K562 (cell line): ENCODE results near the gene ZC3H12C.

ENCODE experiments used
- BHLHE40 ChIP-seq: IDR thresholded peaks from 2 replicates; pipeline ENCODE4 v1.6.1; 2011; ENCODE audit warnings: low read length, improper control_type of control experiment
- COPS2 ChIP-seq: fragments of 450-650 bp; conservative IDR thresholded peaks from 2 replicates; pipeline ENCODE4 v1.6.1; 2016; ENCODE audit warnings: mild to moderate bottlenecking, moderate library complexity
- CTCF ChIP-seq, 3 experiments: IDR thresholded peaks in 2 of 3; conservative IDR thresholded peaks in 1 of 3; 2 replicates each; pipeline ENCODE4 v1.5.1; 2011 to 2012; ENCODE audit warnings: low read length in 3 of 3, mild to moderate bottlenecking in 3 of 3, control low read depth in 2 of 3, improper control_type of control experiment in 1 of 3, inconsistent platforms in 1 of 3, low read depth in 1 of 3, mixed read lengths in 1 of 3, moderate library complexity in 1 of 3; ENCODE audit not compliant: insufficient read depth in 2 of 3
- EP300 ChIP-seq: IDR thresholded peaks from 2 replicates; pipeline ENCODE4 v1.6.1; 2012; ENCODE audit warnings: low read length, improper control_type of control experiment
- ETV6 ChIP-seq, 3 experiments: fragments of 150-350 bp in 1 of 3; sonication (generic) in 1 of 3; formaldehyde crosslinking in 1 of 3; IDR thresholded peaks; 2 replicates each; pipeline versions ENCODE4 v1.6.1 to v1.8.0; 2014 to 2022; ENCODE audit warnings: borderline replicate concordance in 2 of 3, low read depth in 2 of 3, antibody characterized with exemption in 1 of 3, low read length in 1 of 3, mild to moderate bottlenecking in 1 of 3, missing genetic modification reagents in 1 of 3
- MXI1 ChIP-seq: IDR thresholded peaks from 2 replicates; pipeline ENCODE4 v1.6.1; 2011; ENCODE audit warnings: low read depth, mild to moderate bottlenecking, improper control_type of control experiment, low read length
- MYBL2 ChIP-seq, 2 experiments: fragments of 450-650 bp in 1 of 2; sonication (generic) in 1 of 2; formaldehyde crosslinking in 1 of 2; IDR thresholded peaks; 2 replicates each; pipeline versions ENCODE4 v1.6.1 to v1.8.1; 2017 to 2022; ENCODE audit warnings: borderline replicate concordance in 1 of 2, inconsistent platforms in 1 of 2, low read depth in 1 of 2, mild to moderate bottlenecking in 1 of 2, missing genetic modification reagents in 1 of 2, moderate library complexity in 1 of 2
- NELFE ChIP-seq: IDR thresholded peaks from 2 replicates; pipeline ENCODE4 v1.6.1; 2011; ENCODE audit warnings: mild to moderate bottlenecking; ENCODE audit not compliant: insufficient read depth, insufficient read length
- OTX1 ChIP-seq: fragments of 450-650 bp; formaldehyde crosslinking; IDR thresholded peaks from 2 replicates; pipeline ENCODE4 v1.4.0; 2022; ENCODE audit warnings: mild to moderate bottlenecking
- POLR2A ChIP-seq: fragments of 450-650 bp; conservative IDR thresholded peaks from 2 replicates; pipeline ENCODE4 v1.6.1; 2016
- SRSF9 ChIP-seq: fragments of 200-400 bp; formaldehyde crosslinking; IDR thresholded peaks from 2 replicates; pipeline ENCODE4 v1.6.1; 2017; ENCODE audit warnings: low read depth, low read length, borderline replicate concordance
- ZSCAN29 ChIP-seq: fragments of 450-650 bp; IDR thresholded peaks from 2 replicates; pipeline ENCODE4 v1.6.1; 2017

GRCh38 chr11:110182886-110183285, 89.7 kb downstream of the ZC3H12C start:
- no peak for TF ChIP-seq MXI1
- no peak for TF ChIP-seq OTX1 (CRISPR knock-in tag)
- no peak for TF ChIP-seq CTCF (IDR thresholded peaks at IDR 0.05 in 2 of 3, conservative IDR thresholded peaks at IDR 0.05 in 1 of 3; ENCODE audit: insufficient read depth in 2 of 3, low read depth in 1 of 3, low read length in 3 of 3)
- TF ChIP-seq COPS2, result no peak
- no peak for TF ChIP-seq SRSF9
- no peak for TF ChIP-seq ETV6 (IDR thresholded peaks at IDR 0.05; ENCODE audit: borderline replicate concordance in 1 of 2, low read depth in 2 of 2, low read length in 1 of 2)
- no peak for TF ChIP-seq ETV6 (CRISPR knock-in tag; IDR thresholded peaks at IDR 0.05; ENCODE audit: borderline replicate concordance)
- no peak for TF ChIP-seq MYBL2 (IDR thresholded peaks at IDR 0.05; ENCODE audit: low read depth)
- no peak for TF ChIP-seq MYBL2 (CRISPR knock-in tag; IDR thresholded peaks at IDR 0.05; ENCODE audit: borderline replicate concordance)
- no peak for TF ChIP-seq EP300
- TF ChIP-seq ZSCAN29, result no peak
- no peak for TF ChIP-seq NELFE
- no peak for TF ChIP-seq BHLHE40
- TF ChIP-seq POLR2A, result no peak
